Esophagus muscularis mucosa (tissue), 4 donors: ENCODE measurements around the gene CASTOR2. TPM values are rescaled to one million over a fixed set of nuclear protein-coding genes. Genes with fewer than 3 reads are reported as not detected.

Experiments used
- total RNA-seq, 4 donors: library from RNA; depleted of rRNA; stranded (reverse); fragments of >200 nt; gene quantifications; one replicate each; pipeline versions ENCODE4 v1.1.0 to v1.2.1, GENCODE V29; 2016

Gene CASTOR2
- total RNA-seq, 4 donors from 2014 or later, result 10.8 to 41.5 (median 27.3) TPM

Other genes with a start within 250 kb of the CASTOR2 start
- 1 to 10 TPM; 3.6 to 10.0 (median 5.7) TPM for gene NCF1, start 190.7 kb upstream of the CASTOR2 start, total RNA-seq
- 10 to 100 TPM; 14.3 to 29.9 (median 20.4) TPM for gene GTF2IRD2, start 113.1 kb upstream of the CASTOR2 start, total RNA-seq
- 10 to 100 TPM; 48.6 to 66.2 (median 53.6) TPM for gene RCC1L, start 109.1 kb downstream of the CASTOR2 start, total RNA-seq
- 10 to 100 TPM; 60.3 to 80.7 (median 76.7) TPM for gene GTF2IRD2B, start 127.9 kb downstream of the CASTOR2 start, total RNA-seq